GM18507 (cell line): ENCODE results near the gene CRHBP.

Experiments used
- DNase-seq: peaks from one replicate; pipeline ENCODE4 v3.0.0; 2011; ENCODE audit warnings: low read depth; ENCODE audit not compliant: insufficient read length; ENCODE audit errors: extremely low spot score
- FAIRE-seq: peaks from 2 replicates; lab custom pipeline; 2011; peaks lifted over from hg19 to GRCh38; lab: Jason Lieb, UNC

Gene CRHBP

GRCh38 chr5:77008413-77008812 lies 55.6 kb downstream of the CRHBP start:
- FAIRE-seq (no peak), DNase-seq (no peak)

- FAIRE-seq (no peak), DNase-seq (no peak)
Observed at GRCh38 chr5:77010243-77010642, 57.4 kb downstream of the CRHBP start.

- DNase-seq (no peak), FAIRE-seq (no peak)
Observed at GRCh38 chr5:77011498-77011897, 58.7 kb downstream of the CRHBP start.

DNA sequence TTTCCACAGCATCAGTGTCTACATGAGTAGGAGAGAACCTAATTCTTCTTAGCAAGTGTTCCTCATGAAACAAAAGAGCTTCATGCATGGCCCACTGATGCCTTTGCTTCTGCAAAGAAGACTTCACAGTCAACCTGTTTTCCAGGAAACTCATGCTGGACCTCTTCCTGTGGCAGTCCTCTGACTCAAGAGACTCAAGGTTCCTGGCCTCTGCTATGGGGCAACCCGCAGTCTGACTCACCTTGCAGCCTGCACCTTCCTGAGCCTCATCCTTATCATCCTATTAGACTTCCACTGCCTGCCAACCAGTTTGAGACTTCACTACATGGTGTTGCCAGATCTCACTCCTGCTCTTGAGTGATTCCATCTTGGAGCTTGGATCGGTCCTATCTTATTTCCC lies 59.8 kb downstream of the CRHBP start:
- DNase-seq (no peak), FAIRE-seq (no peak)

GRCh38 chr5:77015938-77016569 lies 63.2 kb downstream of the CRHBP start:
- FAIRE-seq = peak; percentile 71
- no peak for DNase-seq

DNA sequence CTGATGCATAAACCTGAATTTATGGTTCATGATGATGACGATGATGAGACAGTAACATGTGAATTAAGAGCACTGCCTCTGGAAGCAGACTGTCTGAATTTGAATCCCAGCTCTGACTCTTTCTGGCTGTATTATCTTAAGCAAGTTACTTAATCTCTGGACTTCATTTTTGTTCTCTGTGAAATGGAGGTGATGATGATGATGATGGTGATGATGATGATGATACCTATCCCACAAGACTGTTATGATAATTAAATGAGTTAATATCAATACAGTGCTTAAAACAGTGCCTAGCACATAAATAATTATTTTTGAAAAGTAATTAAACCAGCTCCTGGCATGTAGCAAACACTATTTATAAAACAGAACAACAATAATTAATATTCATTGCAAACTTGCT lies 64.1 kb downstream of the CRHBP start:
- no peak for DNase-seq

DNA sequence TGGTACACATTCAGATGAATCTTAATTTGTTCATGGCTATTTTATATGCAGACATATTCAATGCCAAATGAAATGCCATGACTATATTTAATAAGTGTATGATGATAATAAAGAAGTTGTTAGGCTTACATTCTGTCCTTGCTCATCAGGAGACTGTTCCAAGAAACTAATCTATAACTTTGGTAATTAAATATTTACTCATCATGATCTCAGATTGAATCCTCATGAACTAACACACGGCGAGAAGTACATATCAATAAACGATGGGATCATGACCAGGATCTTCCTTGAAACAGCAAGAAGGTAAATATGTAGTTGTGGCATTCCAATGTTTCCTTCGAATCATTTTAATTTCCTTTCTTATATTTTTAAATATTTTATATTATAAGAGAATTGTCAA lies 64.8 kb downstream of the CRHBP start:
- FAIRE-seq (no peak), DNase-seq (no peak)

More for the DNA sequence above, 64.1 kb downstream of the CRHBP start:
- FAIRE-seq = no peak
